GM19035 (cell line): Measurements from ENCODE around the gene MYO10.
"Not testable (repeated sequence)": the region's sequence is repeated elsewhere in the genome, so short reads cannot be mapped to it uniquely, and the experiment has no call there.

Experiments used
- ATAC-seq: cut with Tn5 transposase; IDR thresholded peaks from one replicate; pipeline ENCODE4 v1.9.1; 2021; ENCODE audit not compliant: unreplicated experiment

Gene MYO10

DNA sequence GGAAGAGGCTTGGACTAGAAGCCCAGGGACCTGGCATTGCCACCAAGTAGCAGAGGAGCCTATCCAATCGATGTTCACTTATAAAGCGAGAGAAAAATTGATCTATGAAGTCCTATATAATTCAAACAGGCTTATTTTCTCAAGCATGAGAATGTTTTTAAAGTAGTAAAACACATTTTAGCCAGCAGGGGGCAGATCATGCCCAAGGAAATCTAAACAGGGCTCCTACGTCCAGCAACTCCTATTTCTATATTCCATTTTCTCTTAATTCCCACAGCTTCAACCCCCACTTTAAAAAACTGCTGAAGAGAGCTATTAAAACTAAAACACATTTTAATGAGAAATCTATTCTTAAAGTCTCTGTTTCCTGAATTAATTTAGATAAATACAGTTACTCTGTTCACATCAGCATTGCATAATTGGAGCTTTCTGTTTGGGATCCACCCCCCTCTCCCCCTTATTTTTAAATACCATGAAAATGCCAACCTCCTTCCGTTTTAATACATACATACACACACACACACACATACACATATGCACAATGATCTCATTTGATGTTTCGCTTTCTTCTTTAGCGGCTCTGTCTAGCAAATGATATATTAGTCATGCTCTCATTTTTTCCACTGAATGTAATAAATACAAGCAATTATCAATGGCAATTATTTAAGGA lies 144.9 kb downstream of the MYO10 start:
- ATAC-seq, result peak; percentile 64

GRCh38 chr5:16788957-16789356 lies 147.1 kb downstream of the MYO10 start:
- no peak for ATAC-seq

DNA sequence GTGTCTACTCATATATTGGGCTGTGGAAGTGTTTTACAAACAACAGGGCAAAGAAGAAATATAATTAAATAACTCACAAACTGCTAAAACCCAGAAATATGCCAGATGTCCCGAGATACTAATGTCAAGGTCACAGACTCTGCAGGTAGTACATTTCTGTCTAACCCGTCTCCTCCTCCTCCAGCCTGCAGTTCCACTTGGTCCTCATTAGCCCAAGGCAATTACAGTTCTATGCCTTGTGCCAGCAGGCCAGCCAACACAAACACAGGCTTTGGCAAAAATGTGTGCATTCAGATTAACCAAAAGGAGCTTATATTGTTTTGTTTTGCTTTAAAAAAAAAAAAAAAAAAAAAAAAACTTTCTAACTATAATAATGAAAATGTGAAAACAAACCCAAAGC lies 148.8 kb downstream of the MYO10 start:
- ATAC-seq, result no peak

DNA sequence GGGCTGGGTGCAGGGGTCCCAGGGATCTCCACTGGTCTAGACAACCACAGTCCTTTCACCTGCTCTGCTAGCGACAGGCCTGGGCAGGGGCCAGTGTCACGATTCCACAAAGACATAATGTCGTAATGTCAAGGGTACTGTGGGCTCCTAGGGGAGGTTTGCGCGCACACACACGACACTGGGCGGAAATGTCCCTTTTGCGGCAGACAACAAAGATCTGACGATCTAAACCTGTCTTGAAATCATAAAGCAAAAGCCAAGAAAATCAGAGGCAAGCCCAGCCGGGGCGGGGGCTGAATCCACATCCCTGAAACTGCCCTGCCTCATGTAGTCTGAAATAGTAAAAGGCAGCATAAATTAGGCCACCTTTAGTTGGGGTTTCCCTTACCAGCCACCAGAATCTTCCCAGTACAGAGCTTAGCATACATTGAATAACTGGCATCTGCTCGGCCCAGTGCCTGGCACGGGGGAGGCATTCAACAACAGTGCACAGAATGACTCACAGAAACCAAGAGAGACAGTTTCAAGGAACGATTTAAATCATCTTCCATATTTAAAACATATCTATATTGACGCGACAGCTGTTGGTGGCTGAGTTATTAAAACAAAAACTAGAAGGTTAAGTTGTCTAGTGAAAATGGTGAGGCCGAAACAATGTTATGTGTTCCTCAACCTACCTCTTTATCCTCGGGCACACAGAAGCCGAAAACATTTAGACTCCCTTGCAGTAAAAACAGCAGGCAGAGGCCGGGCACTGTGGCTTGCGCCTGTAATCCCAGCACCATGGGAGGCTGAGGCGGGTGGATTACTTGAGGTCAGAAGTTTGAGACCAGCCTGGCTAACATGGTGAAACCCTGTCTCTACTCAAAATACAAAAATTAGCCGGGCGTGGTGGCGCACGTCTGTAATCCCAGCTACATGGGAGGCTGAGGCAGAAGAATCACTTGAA lies 151.0 kb downstream of the MYO10 start:
- peak; percentile 90 for ATAC-seq

GRCh38 chr5:16784088-16784487 lies 152.0 kb downstream of the MYO10 start:
- no peak for ATAC-seq

DNA sequence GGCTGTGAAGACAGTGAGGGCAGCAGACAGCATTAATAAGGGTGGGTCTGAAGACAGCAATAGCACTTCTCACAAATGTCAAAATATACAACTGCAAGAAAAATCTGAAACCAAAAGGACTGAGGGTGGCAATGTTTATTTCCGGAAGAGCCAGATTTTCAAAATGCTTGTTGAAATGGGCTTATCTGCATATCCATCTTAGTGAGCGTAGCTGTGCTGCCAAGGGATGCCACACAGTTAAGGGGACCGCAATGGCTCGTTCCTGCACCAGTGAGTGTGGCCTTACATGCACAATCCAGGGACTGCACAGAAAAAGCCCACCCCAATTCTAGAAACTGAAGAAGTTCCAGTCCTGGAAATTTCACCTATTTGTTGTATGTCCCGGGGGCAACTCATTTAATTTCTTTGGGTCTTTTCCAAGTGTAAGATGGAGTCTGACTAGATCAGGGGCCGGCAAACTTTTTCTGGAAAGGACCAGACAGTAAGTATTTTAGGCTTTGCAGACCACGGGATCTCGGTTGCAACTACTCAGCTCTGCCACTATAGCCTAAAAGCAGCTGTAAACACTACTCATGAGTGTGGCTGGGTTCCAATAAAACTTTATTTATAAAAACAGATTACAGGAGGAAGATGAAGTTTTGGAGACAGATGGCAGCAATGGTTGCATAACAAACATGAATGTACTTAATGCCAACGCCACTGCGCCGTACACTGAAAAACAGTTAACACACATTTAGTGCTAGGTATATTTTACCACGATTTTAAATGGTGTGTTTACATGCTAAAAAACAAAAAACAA lies 154.1 kb downstream of the MYO10 start:
- no peak for ATAC-seq

- no peak for ATAC-seq
These were observed 155.8 kb downstream of the MYO10 start for GRCh38 chr5:16780325-16780724.

GRCh38 chr5:16777432-16777831 lies 158.7 kb downstream of the MYO10 start:
- no peak for ATAC-seq

GRCh38 chr5:16776611-16777251 lies 159.4 kb downstream of the MYO10 start:
- no peak for ATAC-seq

DNA sequence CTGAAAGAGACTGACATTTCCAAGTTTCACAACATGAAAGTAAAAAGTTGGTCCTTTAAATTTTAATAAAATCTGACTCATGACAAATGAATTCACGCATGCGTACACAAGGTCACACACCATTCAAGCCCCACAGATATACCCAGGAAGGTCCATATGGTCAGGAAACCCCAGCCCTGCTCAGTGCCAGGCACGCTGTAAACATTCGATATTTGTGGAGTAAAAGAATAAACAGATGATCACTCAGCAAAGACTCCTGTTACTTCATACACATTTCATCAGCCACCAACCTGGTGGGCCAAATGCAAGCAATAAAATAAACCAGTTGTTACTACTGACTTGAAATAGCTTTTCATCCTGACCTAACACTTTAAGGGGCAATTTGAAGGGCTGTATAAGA lies 161.3 kb downstream of the MYO10 start:
- ATAC-seq, result no peak

- no peak for ATAC-seq
These were observed 162.1 kb downstream of the MYO10 start for GRCh38 chr5:16773991-16774390.

- ATAC-seq, result no peak
These were observed 163.5 kb downstream of the MYO10 start for GRCh38 chr5:16772556-16772955.

GRCh38 chr5:16768184-16768583 lies 167.9 kb downstream of the MYO10 start:
- ATAC-seq, result no peak

DNA sequence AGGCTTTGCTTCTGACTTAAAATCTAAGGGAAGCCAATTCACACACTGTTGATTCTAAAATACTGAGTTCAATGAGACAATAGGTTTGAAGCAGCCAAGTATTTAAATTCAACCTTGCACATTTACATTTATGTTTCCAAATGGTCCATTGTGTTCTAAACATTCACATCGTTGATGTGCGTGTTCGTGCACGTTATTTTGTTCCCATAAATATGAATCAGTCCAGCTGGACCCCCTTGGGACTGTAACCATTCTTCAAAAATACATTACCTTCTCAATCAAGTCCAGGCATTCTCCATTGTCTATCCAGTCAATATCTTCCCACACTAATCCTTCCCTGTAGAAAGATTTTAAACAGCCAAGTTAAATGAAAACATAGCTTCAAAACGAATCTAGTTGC lies 172.9 kb downstream of the MYO10 start:
- no peak for ATAC-seq

- peak; percentile 56 for ATAC-seq
These were observed 176.8 kb downstream of the MYO10 start for GRCh38 chr5:16759147-16759773.

DNA sequence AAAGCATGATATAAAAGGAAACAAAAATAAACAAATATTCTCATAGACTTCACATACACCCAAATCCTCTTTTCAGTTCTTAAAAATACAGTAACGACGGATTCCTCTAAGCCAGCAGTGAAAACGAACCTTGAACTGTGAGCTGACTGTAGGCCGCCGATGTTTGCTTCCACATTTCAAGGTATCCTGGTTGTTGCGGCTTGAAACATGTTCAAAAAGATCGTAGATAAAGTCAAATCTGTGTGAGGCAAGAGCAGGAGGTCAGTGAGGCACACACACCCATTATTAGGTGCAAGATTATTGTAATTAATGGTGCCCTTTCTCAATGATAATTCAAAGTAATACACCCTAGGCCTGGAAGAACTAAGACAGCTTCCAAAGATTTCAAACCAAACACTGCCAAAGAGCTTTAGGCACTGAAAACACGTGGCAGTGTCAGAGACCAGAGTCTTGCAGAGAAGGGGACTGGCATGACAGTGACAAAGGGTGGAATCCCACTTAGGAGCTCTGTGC lies 178.0 kb downstream of the MYO10 start:
- ATAC-seq, result no peak

DNA sequence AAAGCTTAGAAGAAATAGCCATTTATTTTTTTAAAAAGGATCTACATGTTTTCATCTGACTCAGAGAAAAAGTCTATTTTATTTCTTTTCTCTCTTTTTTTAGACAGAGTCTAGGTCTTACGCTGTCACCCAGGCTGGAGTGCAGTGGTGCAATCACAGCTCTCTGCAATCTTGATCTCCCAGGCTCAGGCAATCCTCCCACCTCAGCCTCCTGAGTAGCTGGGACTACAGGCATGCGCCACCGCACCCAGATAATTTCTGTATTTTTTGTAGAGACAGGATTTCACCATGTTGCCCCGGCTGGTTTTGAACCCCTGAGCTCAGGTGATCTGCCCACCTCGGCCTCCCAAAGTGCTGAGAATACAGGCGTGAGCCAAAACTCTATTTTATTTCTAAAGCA lies 178.5 kb downstream of the MYO10 start:
- ATAC-seq, result not testable (repeated sequence)

DNA sequence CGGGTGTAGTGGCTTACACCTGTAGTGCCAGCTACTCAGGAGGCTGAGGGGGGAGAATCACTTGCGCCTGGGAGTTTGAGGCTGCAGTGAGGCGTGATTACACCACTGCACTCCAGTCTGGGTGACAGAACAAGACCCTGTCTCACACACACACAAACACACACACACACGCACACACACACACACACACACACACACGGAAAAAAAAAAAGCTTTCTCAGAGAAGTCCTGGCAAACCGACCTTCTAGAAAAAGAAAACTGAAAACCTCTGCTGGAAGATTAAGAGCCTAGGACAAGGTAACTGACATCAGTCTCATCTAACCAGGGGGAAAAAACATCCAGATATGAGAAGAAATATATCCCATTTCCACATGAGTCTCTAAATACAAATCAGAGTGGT lies 178.9 kb downstream of the MYO10 start:
- ATAC-seq, result no peak

DNA sequence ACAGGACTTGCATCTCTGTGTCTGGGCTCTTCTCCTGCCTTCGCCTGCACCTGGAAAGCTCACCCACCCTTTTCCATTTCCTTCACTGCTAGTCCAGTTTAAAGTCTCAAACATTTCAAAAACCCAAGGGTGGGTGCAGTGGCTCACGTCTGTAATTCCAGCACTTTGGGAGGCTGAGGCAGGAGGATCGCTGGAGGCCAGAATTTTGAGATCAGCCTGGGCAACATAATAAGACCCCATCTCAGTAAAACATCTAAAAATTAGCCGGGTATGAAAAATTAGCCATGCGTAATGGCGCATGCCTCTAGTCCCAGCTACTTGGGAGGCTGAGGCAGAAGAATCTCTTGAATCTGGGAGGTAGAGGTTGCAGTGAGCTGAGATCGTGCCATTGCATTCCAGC lies 179.4 kb downstream of the MYO10 start:
- no peak for ATAC-seq

GRCh38 chr5:16755641-16756040 lies 180.4 kb downstream of the MYO10 start:
- no peak for ATAC-seq
